HFFc6 (cell line): ENCODE data around the gene MAGEA9. TPM values are rescaled to one million over a fixed set of nuclear protein-coding genes. Genes with fewer than 3 reads are reported as not detected.
A peak's percentile ranks its signal among the peaks of the same experiment; 100 is the strongest.

Experiments used
- DNase-seq: peaks from one replicate; pipeline ENCODE4 v3.0.0-alpha.2; 2018
- H3K27ac Mint-ChIP-seq: 2 replicates; pipeline ENCODE4 v1.8.0; 2020; ENCODE audit warnings: mild to moderate bottlenecking, mixed read lengths
- H3K27me3 Mint-ChIP-seq: 2 replicates; pipeline ENCODE4 v1.8.0; 2021; ENCODE audit warnings: mild to moderate bottlenecking, moderate library complexity, mixed read lengths; ENCODE audit not compliant: insufficient read depth
- H3K36me3 Mint-ChIP-seq: 2 replicates; pipeline ENCODE4 v1.8.0; 2021; ENCODE audit warnings: low read depth, mixed read lengths
- H3K4me1 Mint-ChIP-seq: 2 replicates; pipeline ENCODE4 v1.8.0; 2020; ENCODE audit warnings: low read depth, mixed read lengths
- H3K4me3 Mint-ChIP-seq: 2 replicates; pipeline ENCODE4 v1.8.0; 2020; ENCODE audit warnings: mild to moderate bottlenecking, moderate library complexity, mixed read lengths
- H3K9me3 Mint-ChIP-seq: 2 replicates; pipeline ENCODE4 v1.8.0; 2020; ENCODE audit warnings: mild to moderate bottlenecking, mixed read lengths
- total RNA-seq, 6 experiments: library from RNA; stranded (reverse); fragmentation: NEBNext Ultra II Directional; extraction: Animal tissue kit (Norgen Biotek cat#: 25700); gene quantifications; 2 replicates in 1 of 6; 3 replicates in 5 of 6; pipeline ENCODE4 v1.2.3, GENCODE V29; 2021
- TF ChIP-seq, protein P1 (sequence below): fragments of 200-600 bp; sonication (generic); IDR thresholded peaks from 2 replicates; pipeline ENCODE4 v1.5.0; 2021; ENCODE audit warnings: antibody characterized with exemption, mild to moderate bottlenecking

The MAGEA9 gene
- total RNA-seq, 6 experiments from 2014 or later, result not detected

DNA sequence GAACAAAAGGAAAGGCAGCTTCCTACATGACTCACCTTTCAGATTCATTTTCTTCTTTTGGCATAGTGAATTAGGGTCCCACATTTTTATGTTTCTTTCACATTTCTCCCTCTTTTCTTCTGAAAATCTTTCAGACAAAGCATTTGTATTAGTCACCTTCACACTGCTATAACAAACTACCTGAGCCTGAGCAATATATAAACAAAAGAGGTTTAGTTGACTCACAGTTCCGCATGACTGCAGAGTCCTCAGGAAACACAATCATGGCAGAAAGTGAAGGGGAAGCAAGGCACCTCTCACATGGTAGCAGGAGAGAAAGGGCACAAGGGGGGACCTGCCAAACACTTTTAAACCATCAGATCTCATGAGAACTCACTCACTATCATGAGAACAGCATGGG is 36.9 kb downstream of the MAGEA9 start:
- Mint-ChIP-seq H3K4me1 (no peaks in the 10 kb centered on the region), H3K27me3 (peaks cover 7% of the 10 kb centered on the region), H3K4me3 (no peak overlapping the region), H3K27ac (no peak overlapping the region), H3K36me3 (no peaks in the 10 kb centered on the region), H3K9me3 (no peaks in the 10 kb centered on the region)
- TF ChIP-seq, protein P1, sequence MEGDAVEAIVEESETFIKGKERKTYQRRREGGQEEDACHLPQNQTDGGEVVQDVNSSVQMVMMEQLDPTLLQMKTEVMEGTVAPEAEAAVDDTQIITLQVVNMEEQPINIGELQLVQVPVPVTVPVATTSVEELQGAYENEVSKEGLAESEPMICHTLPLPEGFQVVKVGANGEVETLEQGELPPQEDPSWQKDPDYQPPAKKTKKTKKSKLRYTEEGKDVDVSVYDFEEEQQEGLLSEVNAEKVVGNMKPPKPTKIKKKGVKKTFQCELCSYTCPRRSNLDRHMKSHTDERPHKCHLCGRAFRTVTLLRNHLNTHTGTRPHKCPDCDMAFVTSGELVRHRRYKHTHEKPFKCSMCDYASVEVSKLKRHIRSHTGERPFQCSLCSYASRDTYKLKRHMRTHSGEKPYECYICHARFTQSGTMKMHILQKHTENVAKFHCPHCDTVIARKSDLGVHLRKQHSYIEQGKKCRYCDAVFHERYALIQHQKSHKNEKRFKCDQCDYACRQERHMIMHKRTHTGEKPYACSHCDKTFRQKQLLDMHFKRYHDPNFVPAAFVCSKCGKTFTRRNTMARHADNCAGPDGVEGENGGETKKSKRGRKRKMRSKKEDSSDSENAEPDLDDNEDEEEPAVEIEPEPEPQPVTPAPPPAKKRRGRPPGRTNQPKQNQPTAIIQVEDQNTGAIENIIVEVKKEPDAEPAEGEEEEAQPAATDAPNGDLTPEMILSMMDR, result no peak
- DNase-seq, result no peak

DNA sequence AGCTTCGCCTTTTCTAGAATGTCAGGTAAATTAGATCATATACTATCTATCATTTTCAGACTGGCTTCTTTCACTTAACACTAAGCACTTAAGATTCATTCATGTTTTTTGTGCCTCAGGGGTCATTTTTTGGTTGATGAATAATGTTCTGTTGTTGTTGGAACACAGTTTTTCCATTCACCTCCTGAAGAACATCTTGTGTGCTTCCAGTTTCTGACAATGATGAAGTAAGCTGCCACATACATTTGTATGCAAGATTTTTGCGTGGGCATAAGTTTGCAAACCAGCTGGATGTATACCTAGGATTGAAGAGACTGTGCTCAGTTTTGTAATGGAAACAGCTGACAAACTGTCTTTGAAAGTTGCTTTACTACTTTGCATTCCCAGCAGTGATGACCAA is 37.6 kb downstream of the MAGEA9 start:
- no peak for DNase-seq
- TF ChIP-seq, protein P1, result no peak
- Mint-ChIP-seq H3K4me1 (no peaks in the 10 kb centered on the region), H3K27me3 (peaks cover 7% of the 10 kb centered on the region), H3K9me3 (no peaks in the 10 kb centered on the region), H3K27ac (no peak overlapping the region), H3K4me3 (no peak overlapping the region), H3K36me3 (no peaks in the 10 kb centered on the region)

DNA sequence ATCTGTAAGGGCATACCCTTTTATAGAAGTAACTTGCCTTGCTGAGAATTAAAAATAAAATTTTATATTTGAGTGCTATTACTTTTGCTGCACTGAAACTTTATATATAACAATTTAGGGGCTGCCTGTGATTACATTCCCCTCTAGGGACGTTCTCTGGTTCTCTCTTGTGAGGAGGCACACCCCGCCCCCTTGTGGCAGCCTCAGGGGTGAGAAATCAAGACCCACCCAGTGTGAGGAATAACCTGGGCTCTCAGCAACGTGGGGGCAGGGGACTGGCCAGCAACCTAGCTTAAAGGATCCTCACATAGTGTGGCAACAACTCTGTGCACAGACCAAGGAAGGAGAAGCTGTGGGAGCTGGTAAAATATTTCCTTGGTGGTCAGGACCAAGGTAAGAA is 43.7 kb downstream of the MAGEA9 start:
- Mint-ChIP-seq H3K4me3 (no peak overlapping the region), H3K36me3 (no peaks in the 10 kb centered on the region), H3K4me1 (peaks cover 15% of the 10 kb centered on the region), H3K9me3 (no peaks in the 10 kb centered on the region), H3K27ac (no peak overlapping the region), H3K27me3 (peaks cover 9% of the 10 kb centered on the region)
- no peak for DNase-seq
- TF ChIP-seq, protein P1, result peak; percentile 57

DNA sequence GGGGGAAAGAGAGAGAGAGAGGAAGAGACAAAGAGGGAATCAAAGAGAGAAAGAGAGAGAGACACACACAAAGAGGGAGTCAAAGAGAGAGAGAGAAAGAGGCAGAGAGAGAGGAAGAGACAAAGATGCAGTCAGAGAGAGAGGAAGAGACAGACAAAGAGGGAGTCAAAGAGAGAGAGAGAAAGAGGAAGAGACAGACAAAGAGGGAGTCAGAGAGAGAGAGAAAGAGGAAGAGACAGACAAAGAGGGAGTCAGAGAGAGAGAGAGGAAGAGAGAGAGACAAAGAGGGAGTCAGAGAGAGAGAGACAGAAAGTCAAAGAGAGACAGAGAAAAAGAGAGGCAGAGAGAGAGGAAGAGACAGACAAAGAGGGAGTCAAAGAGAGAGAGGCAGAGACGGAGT is 45.5 kb downstream of the MAGEA9 start:
- DNase-seq, result no peak
- peaks cover 9% of the 10 kb centered on the region for H3K27me3 Mint-ChIP-seq
- no peak overlapping the region for H3K4me3 Mint-ChIP-seq
- H3K9me3 Mint-ChIP-seq, result no peaks in the 10 kb centered on the region
- H3K27ac Mint-ChIP-seq, result no peak overlapping the region
- peaks cover 20% of the 10 kb centered on the region for H3K4me1 Mint-ChIP-seq
- H3K36me3 Mint-ChIP-seq, result no peaks in the 10 kb centered on the region
- TF ChIP-seq, protein P1, result no peak

DNA sequence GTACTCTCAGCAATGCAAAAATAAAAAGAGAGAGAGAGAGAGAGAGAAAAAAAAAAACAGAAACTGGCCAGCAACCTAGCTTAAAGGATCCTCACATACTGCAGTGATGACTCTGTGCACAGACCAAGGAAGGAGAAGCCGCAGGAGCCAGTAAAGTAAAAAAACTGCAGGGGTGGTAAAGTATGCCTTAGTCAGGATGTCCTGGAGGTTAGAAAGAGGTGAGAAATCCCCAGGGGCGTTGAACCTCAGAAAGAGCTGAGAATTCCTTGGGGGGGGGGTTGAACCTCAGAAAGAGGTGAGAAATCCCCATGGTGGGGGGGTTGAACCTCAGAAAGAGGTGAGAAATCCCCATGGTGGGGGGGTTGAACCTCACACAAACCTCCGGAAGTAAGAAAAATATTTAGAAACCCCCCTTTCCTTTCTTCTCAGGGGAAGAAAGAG is 48.0 kb downstream of the MAGEA9 start:
- Mint-ChIP-seq H3K4me3 (peak overlapping the region; percentile 91), H3K27me3 (peaks cover 4% of the 10 kb centered on the region), H3K9me3 (no peaks in the 10 kb centered on the region), H3K36me3 (no peaks in the 10 kb centered on the region), H3K27ac (peak overlapping the region; percentile 88), H3K4me1 (peaks cover 20% of the 10 kb centered on the region)
- DNase-seq, result peak; percentile 66
- TF ChIP-seq, protein P1, result no peak
